SK-N-SH (cell line): Measurements from ENCODE around the gene TMEM221. TPM values are rescaled to one million over a fixed set of nuclear protein-coding genes. Genes with fewer than 3 reads are reported as not detected.

Source experiments
- CTCF ChIA-PET: fragments of 300-600, 350-600 bp; formaldehyde crosslinking; extraction: SDS; loops from one replicate; lab custom pipeline; 2021; lab: Yijun Ruan, JAX
- POLR2A ChIA-PET: fragments of 350-600 bp; sonication (Branson Sonifier 250); formaldehyde crosslinking; extraction: SDS; loops from one replicate; lab custom pipeline; 2020; ENCODE audit warnings: antibody characterized with exemption, inconsistent platforms; lab: Yijun Ruan, JAX
- DNase-seq: peaks from one replicate; pipeline ENCODE4 v3.0.0; 2012
- H2AFZ ChIP-seq: fragments of 200-600 bp; sonication (generic); 2 replicates; pipeline ENCODE4 v1.8.1; 2016; ENCODE audit warnings: antibody characterized with exemption, mild to moderate bottlenecking, low read depth
- H3F3A ChIP-seq: fragments of 200-600 bp; sonication (generic); replicated peaks from 2 replicates; pipeline ENCODE3; 2016; ENCODE audit warnings: antibody characterized with exemption, mild to moderate bottlenecking; ENCODE audit not compliant: insufficient read depth
- H3K27ac ChIP-seq, 2 experiments: fragments of 200-500 bp in 1 of 2; fragments of 200-600 bp in 1 of 2; sonication (Bioruptor generic) in 1 of 2; sonication (generic), shearing (Covaris generic) in 1 of 2; 2 replicates each; pipeline versions ENCODE4 v1.5.1 to v1.6.1; 2014 to 2016; ENCODE audit warnings: low read depth in 2 of 2, inconsistent platforms in 1 of 2, low read length in 1 of 2, mild to moderate bottlenecking in 1 of 2, mixed read lengths in 1 of 2
- H3K27me3 ChIP-seq: fragments of 200-600 bp; sonication (generic), shearing (Covaris generic); 2 replicates; pipeline ENCODE4 v1.6.1; 2016; ENCODE audit warnings: mixed run types; ENCODE audit not compliant: insufficient read depth
- H3K36me3 ChIP-seq, 2 experiments: fragments of 200-500 bp in 1 of 2; fragments of 200-600 bp in 1 of 2; sonication (Bioruptor generic) in 1 of 2; sonication (generic) in 1 of 2; replicated peaks in 1 of 2; 2 replicates each; pipeline versions ENCODE3 to v1.5.1; 2014 to 2016; ENCODE audit warnings: low read length in 1 of 2, mild to moderate bottlenecking in 1 of 2; ENCODE audit not compliant: insufficient read depth in 2 of 2, control insufficient read depth in 1 of 2
- H3K4me1 ChIP-seq, 2 experiments: fragments of 200-500 bp in 1 of 2; fragments of 200-600 bp in 1 of 2; sonication (Bioruptor generic) in 1 of 2; sonication (generic), shearing (Covaris generic) in 1 of 2; 2 replicates each; pipeline versions ENCODE4 v1.5.1 to v1.6.1; 2014 to 2016; ENCODE audit warnings: low read depth in 1 of 2, low read length in 1 of 2, mixed run types in 1 of 2; ENCODE audit not compliant: insufficient read depth in 2 of 2, control insufficient read depth in 1 of 2
- H3K4me2 ChIP-seq: fragments of 200-600 bp; sonication (generic), shearing (Covaris generic); 2 replicates; pipeline ENCODE4 v1.6.1; 2017; ENCODE audit warnings: mixed run types
- H3K4me3 ChIP-seq, 2 experiments: fragments of 200-500 bp in 1 of 2; fragments of 200-600 bp in 1 of 2; sonication (Bioruptor generic) in 1 of 2; sonication (generic), shearing (Covaris generic) in 1 of 2; 2 replicates each; pipeline versions ENCODE4 v1.5.1 to v1.8.1; 2014 to 2016; ENCODE audit warnings: low read depth in 2 of 2, inconsistent platforms in 1 of 2, low read length in 1 of 2, mild to moderate bottlenecking in 1 of 2, mixed read lengths in 1 of 2, moderate library complexity in 1 of 2
- H3K79me2 ChIP-seq: fragments of 200-600 bp; sonication (generic); 2 replicates; pipeline ENCODE4 v1.8.1; 2017; ENCODE audit warnings: mild to moderate bottlenecking; ENCODE audit not compliant: insufficient read depth
- H3K9ac ChIP-seq: fragments of 200-600 bp; sonication (generic); 2 replicates; pipeline ENCODE4 v1.6.1; 2017; ENCODE audit warnings: mixed run types
- H3K9me2 ChIP-seq: fragments of 200-600 bp; sonication (generic); 2 replicates; pipeline ENCODE4 v1.6.1; 2017; ENCODE audit warnings: mixed run types
- H3K9me3 ChIP-seq: fragments of 200-600 bp; sonication (generic); 2 replicates; pipeline ENCODE4 v1.6.1; 2017; ENCODE audit warnings: mixed run types, mild to moderate bottlenecking, moderate library complexity
- H4K20me1 ChIP-seq: fragments of 200-600 bp; sonication (generic); 2 replicates; pipeline ENCODE4 v1.6.1; 2017; ENCODE audit warnings: mild to moderate bottlenecking, mixed run types; ENCODE audit not compliant: insufficient read depth
- CHD2 ChIP-seq: fragments of 150-350 bp; IDR thresholded peaks from 2 replicates; pipeline ENCODE4 v1.6.1; 2018; ENCODE audit warnings: low read length; ENCODE audit not compliant: partially characterized antibody
- FOSL2 ChIP-seq: IDR thresholded peaks from 2 replicates; pipeline ENCODE4 v1.4.0; 2012; ENCODE audit warnings: low read depth, mild to moderate bottlenecking, moderate library complexity, borderline replicate concordance
- IRF3 ChIP-seq: fragments of 150-350 bp; IDR thresholded peaks from 2 replicates; pipeline ENCODE4 v1.6.1; 2016; ENCODE audit warnings: mild to moderate bottlenecking, low read depth, low read length
- RAD21 ChIP-seq: IDR thresholded peaks from 2 replicates; pipeline ENCODE4 v1.6.1; 2012; ENCODE audit warnings: mild to moderate bottlenecking, low read length
- RCOR1 ChIP-seq: fragments of 150-350 bp; IDR thresholded peaks from 2 replicates; pipeline ENCODE4 v1.6.1; 2017; ENCODE audit warnings: antibody characterized with exemption, low read length
- REST ChIP-seq: IDR thresholded peaks from 2 replicates; pipeline ENCODE4 v1.6.1; 2012; ENCODE audit warnings: mild to moderate bottlenecking, low read depth, low read length, moderate library complexity
- RFX5 ChIP-seq: IDR thresholded peaks from 2 replicates; pipeline ENCODE4 v1.6.1; 2012; ENCODE audit warnings: mild to moderate bottlenecking, improper control_type of control experiment, low read length
- SMC3 ChIP-seq: IDR thresholded peaks from 2 replicates; pipeline ENCODE4 v1.6.1; 2012; ENCODE audit warnings: low read depth, low read length, improper control_type of control experiment
- USF1 ChIP-seq: IDR thresholded peaks from 2 replicates; pipeline ENCODE4 v1.4.0; 2012; ENCODE audit warnings: low read depth, borderline replicate concordance
- ZBTB33 ChIP-seq: IDR thresholded peaks from 2 replicates; pipeline ENCODE4 v1.4.0; 2012; ENCODE audit warnings: low read depth, borderline replicate concordance
- WGBS: methylation state at CpG from one replicate; pipeline ENCODE4 v1.1.6; 2017; ENCODE audit warnings: low lambda C conversion rate; 5-methylcytosine and 5-hydroxymethylcytosine counted together
- polyA plus RNA-seq, 3 experiments: library from polyadenylated mRNA; depleted of rRNA; stranded (reverse); fragments of >200 nt; gene quantifications; 2 replicates each; pipeline ENCODE4 v1.2.3, GENCODE V29; 2012

The TMEM221 gene
- polyA plus RNA-seq, 1 of the 3 experiments (the other 2 are of a cell fraction): 0.62 TPM

GRCh38 chr19:17414097-17414496 lies 34.4 kb downstream of the TMEM221 start:
- POLR2A ChIA-PET: no interaction called here
- WGBS: 94% methylated on average over 8 of the region's 8 CpGs
- CTCF ChIA-PET: interaction anchor here (1.0 to 2.2 kb wide), 3 partner anchors 22 to 51 kb away, joined by 3 to 6 read pairs (median 5); no protein-coding TSS in a partner anchor

More at GRCh38 chr19:17414097-17414496, 34.4 kb downstream of the TMEM221 start:
- DNase-seq: no peak
- H3K79me2 ChIP-seq: no peaks in the 10 kb centered on the region
- peaks cover 0 to 9% of the 10 kb centered on the region in 2 experiments; a peak in 1 of 4 replicates for H3K4me1 ChIP-seq
- no peaks in the 10 kb centered on the region for H3K36me3 ChIP-seq
- no peak overlapping the region for H3K4me3 ChIP-seq
- H3K4me2 ChIP-seq: no peak overlapping the region
- no peaks in the 10 kb centered on the region for H4K20me1 ChIP-seq
- H3F3A ChIP-seq: peaks cover 2% of the 10 kb centered on the region
- no peak for TF ChIP-seq RCOR1
- no peak for TF ChIP-seq RFX5
- no peak for TF ChIP-seq IRF3
- TF ChIP-seq USF1: no peak
- no peak for TF ChIP-seq RAD21
- no peak for TF ChIP-seq SMC3
- no peak for TF ChIP-seq REST
- TF ChIP-seq ZBTB33: no peak
- no peak for TF ChIP-seq CHD2
- no peak for TF ChIP-seq FOSL2
- TF ChIP-seq, all 33 proteins: peak for 0
- no peak overlapping the region for H3K9ac ChIP-seq
- no peaks in the 10 kb centered on the region for H3K27me3 ChIP-seq
- no peaks in the 10 kb centered on the region for H3K9me3 ChIP-seq
- H3K9me2 ChIP-seq: no peaks in the 10 kb centered on the region
- no peak overlapping the region for H3K27ac ChIP-seq
- no peak overlapping the region for H2AFZ ChIP-seq
